PFSK-1 (cell line): Measurements from ENCODE around the gene VGLL2.

ENCODE experiments used
- FOXP2 ChIP-seq: optimal IDR thresholded peaks from 2 replicates; pipeline ENCODE3; 2011; ENCODE audit warnings: borderline replicate concordance, control low read depth, inconsistent platforms; ENCODE audit not compliant: insufficient read depth; ENCODE audit errors: extremely low read length, extremely low read depth
- POLR2AphosphoS5 ChIP-seq: IDR thresholded peaks from 2 replicates; pipeline ENCODE4 v1.6.1; 2012; ENCODE audit warnings: low read depth, mild to moderate bottlenecking, control low read depth, low read length, moderate library complexity
- SIN3A ChIP-seq: IDR thresholded peaks from 2 replicates; pipeline ENCODE4 v1.6.1; 2012; ENCODE audit warnings: mild to moderate bottlenecking, low read length, moderate library complexity, borderline replicate concordance; ENCODE audit not compliant: insufficient read depth
- TAF1 ChIP-seq: IDR thresholded peaks from 2 replicates; pipeline ENCODE4 v1.6.1; 2012; ENCODE audit warnings: low read length, control low read depth, borderline replicate concordance; ENCODE audit not compliant: insufficient read depth

Gene VGLL2

GRCh38 chr6:117311726-117312125 is 46.4 kb downstream of the VGLL2 start:
- TF ChIP-seq TAF1, result no peak
- no peak for TF ChIP-seq SIN3A
- no peak for TF ChIP-seq FOXP2
- no peak for TF ChIP-seq POLR2AphosphoS5

DNA sequence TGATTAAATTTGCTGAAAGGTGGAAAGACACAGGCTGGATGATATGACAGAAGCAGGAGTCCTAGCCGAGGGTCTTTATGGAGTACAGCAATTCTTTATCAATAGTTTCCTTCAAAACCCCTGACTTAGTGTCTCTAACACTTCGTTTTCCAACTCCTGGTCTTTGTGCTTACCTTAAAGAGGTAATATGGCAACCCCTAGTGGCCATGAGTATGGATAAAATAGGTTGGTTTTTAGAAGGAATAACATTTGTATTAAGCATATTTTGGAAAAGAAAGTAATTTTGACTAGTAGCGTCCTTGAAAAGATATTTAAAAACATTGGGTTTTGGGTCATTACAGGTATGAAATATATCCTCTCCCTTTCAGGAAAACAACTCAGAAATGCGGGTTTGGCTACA is 51.9 kb downstream of the VGLL2 start:
- no peak for TF ChIP-seq POLR2AphosphoS5
